SK-N-SH treated with all-trans-retinoic acid at 6 μM for 48 hours (cell line): ENCODE measurements around the gene SHISA4.

Experiments used
- ATAC-seq: fragments of 200-7000 bp; cut with Tn5 transposase; 3 replicates; pipeline ENCODE4 v1.9.1; 2020; ENCODE audit warnings: mild to moderate bottlenecking, moderate library complexity
- BACH2 ChIP-seq: fragments of 250-450 bp; sonication (Bioruptor Pico); IDR thresholded peaks from 2 replicates; pipeline ENCODE4 v1.9.0; 2021; ENCODE audit warnings: mild to moderate bottlenecking, borderline replicate concordance
- CSDC2 ChIP-seq: fragments of 250-450 bp; sonication (Bioruptor Pico); IDR thresholded peaks from 2 replicates; pipeline ENCODE4 v1.5.0; 2020; ENCODE audit warnings: mild to moderate bottlenecking, moderate library complexity
- ESRRG ChIP-seq: fragments of 250-450 bp; sonication (Bioruptor Pico); IDR thresholded peaks from 2 replicates; pipeline ENCODE4 v1.6.1; 2021; ENCODE audit warnings: mild to moderate bottlenecking
- GLIS3 ChIP-seq: fragments of 250-450 bp; sonication (Bioruptor Pico); IDR thresholded peaks from 2 replicates; pipeline ENCODE4 v1.5.0; 2020; ENCODE audit warnings: mild to moderate bottlenecking, moderate library complexity
- OSR1 ChIP-seq: fragments of 250-450 bp; sonication (Bioruptor Pico); IDR thresholded peaks from 2 replicates; pipeline ENCODE4 v1.8.0; 2022; ENCODE audit warnings: moderate library complexity, mild to moderate bottlenecking, inconsistent platforms
- PATZ1 ChIP-seq: fragments of 250-450 bp; sonication (Bioruptor Pico); IDR thresholded peaks from 2 replicates; pipeline ENCODE4 v1.8.0; 2020; ENCODE audit warnings: mild to moderate bottlenecking, moderate library complexity, borderline replicate concordance
- PPARA ChIP-seq: fragments of 250-450 bp; sonication (Bioruptor Pico); IDR thresholded peaks from 2 replicates; pipeline ENCODE4 v1.5.0; 2020; ENCODE audit warnings: mild to moderate bottlenecking, borderline replicate concordance
- RARB ChIP-seq: fragments of 250-450 bp; sonication (Bioruptor Pico); IDR thresholded peaks from 2 replicates; pipeline ENCODE4 v1.8.0; 2021; ENCODE audit warnings: mild to moderate bottlenecking, moderate library complexity
- TCF4 ChIP-seq: fragments of 250-450 bp; sonication (Bioruptor Pico); IDR thresholded peaks from 2 replicates; pipeline ENCODE4 v1.8.0; 2021; ENCODE audit warnings: mild to moderate bottlenecking, moderate library complexity, borderline replicate concordance
- TOX ChIP-seq: fragments of 250-450 bp; sonication (Bioruptor Pico); IDR thresholded peaks from 2 replicates; pipeline ENCODE4 v1.8.0; 2021; ENCODE audit warnings: mild to moderate bottlenecking, moderate library complexity, borderline replicate concordance
- TSHZ2 ChIP-seq: fragments of 250-450 bp; sonication (Bioruptor Pico); IDR thresholded peaks from 2 replicates; pipeline ENCODE4 v1.5.0; 2020; ENCODE audit warnings: mild to moderate bottlenecking, moderate library complexity
- ZC3H10 ChIP-seq: fragments of 250-450 bp; sonication (Bioruptor Pico); IDR thresholded peaks from 2 replicates; pipeline ENCODE4 v1.5.1; 2021; ENCODE audit warnings: mild to moderate bottlenecking, moderate library complexity
- ZFP3 ChIP-seq: fragments of 250-450 bp; sonication (Bioruptor Pico); IDR thresholded peaks from 2 replicates; pipeline ENCODE4 v1.5.0; 2020; ENCODE audit warnings: mild to moderate bottlenecking, moderate library complexity
- ZFP30 ChIP-seq: fragments of 450-650 bp; formaldehyde crosslinking; IDR thresholded peaks from 2 replicates; pipeline ENCODE4 v1.5.0; 2022; ENCODE audit warnings: mild to moderate bottlenecking, moderate library complexity
- ZNF565 ChIP-seq: fragments of 450-650 bp; formaldehyde crosslinking; conservative IDR thresholded peaks from 2 replicates; pipeline ENCODE4 v1.5.0; 2020; ENCODE audit warnings: low read depth, mild to moderate bottlenecking, moderate library complexity
- ZNF70 ChIP-seq: fragments of 450-650 bp; formaldehyde crosslinking; IDR thresholded peaks from 2 replicates; pipeline ENCODE4 v1.5.0; 2020; ENCODE audit warnings: mild to moderate bottlenecking, moderate library complexity
- ZNF8 ChIP-seq: fragments of 450-650 bp; formaldehyde crosslinking; IDR thresholded peaks from 2 replicates; pipeline ENCODE4 v1.5.0; 2020; ENCODE audit warnings: mild to moderate bottlenecking, moderate library complexity
- TF ChIP-seq, protein P1 (sequence below): fragments of 250-450 bp; sonication (Bioruptor Pico); IDR thresholded peaks from 2 replicates; pipeline ENCODE4 v1.8.0; 2021; ENCODE audit warnings: low read depth, mild to moderate bottlenecking, moderate library complexity, borderline replicate concordance

SHISA4 gene

DNA sequence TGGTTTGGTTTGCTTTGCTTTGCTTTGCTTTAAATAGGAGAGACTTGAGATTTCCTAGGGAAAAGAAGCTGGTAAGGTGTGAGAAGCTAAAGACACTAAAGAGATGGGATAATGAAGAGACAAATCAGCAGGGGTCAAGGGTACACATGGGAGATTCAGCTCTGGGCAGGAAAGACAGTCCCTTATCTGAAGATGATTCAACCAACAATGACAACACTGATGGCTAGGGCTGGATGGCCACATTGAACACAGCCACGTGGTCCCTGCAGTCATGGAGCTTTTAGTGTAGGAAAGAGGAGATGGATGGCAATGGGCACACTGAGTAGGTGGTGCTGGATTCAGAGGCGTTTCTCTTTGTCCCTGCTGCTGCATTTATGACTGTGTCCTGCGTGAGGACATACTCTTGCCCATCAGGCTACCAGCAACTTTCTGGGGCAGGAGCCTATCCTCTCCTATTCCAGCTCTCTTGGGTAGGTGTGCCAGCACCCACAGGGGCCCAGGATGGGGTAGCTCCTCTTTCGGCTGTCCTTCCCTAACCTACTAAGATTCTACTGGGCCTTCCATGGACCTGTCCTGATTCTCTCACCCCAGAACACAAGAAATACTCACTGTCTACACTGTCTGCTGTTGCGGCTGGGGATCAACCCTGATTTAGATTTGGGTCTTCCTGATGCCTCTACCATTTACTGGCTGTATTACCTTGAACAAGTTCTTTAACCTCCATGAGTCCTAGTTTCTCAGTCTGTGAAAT, 1.4 kb upstream of the SHISA4 start:
- no peak for ATAC-seq
- no peak for TF ChIP-seq ZFP30
- no peak for TF ChIP-seq ESRRG (CRISPR knock-in tag)
- TF ChIP-seq TSHZ2 (CRISPR knock-in tag): no peak
- no peak for TF ChIP-seq PPARA (CRISPR knock-in tag)
- no peak for TF ChIP-seq GLIS3 (CRISPR knock-in tag)
- TF ChIP-seq, protein P1, sequence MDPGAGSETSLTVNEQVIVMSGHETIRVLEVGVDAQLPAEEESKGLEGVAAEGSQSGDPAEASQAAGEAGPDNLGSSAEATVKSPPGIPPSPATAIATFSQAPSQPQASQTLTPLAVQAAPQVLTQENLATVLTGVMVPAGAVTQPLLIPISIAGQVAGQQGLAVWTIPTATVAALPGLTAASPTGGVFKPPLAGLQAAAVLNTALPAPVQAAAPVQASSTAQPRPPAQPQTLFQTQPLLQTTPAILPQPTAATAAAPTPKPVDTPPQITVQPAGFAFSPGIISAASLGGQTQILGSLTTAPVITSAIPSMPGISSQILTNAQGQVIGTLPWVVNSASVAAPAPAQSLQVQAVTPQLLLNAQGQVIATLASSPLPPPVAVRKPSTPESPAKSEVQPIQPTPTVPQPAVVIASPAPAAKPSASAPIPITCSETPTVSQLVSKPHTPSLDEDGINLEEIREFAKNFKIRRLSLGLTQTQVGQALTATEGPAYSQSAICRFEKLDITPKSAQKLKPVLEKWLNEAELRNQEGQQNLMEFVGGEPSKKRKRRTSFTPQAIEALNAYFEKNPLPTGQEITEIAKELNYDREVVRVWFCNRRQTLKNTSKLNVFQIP (CRISPR knock-in tag): no peak
- no peak for TF ChIP-seq CSDC2 (CRISPR knock-in tag)
- no peak for TF ChIP-seq OSR1

- ATAC-seq: no peak; the same call in 2 of the 3 replicates
- TF ChIP-seq PATZ1 (no peak), CSDC2 (CRISPR knock-in tag) (no peak), ZFP3 (CRISPR knock-in tag) (no peak), ZNF8 (CRISPR knock-in tag) (no peak), ZC3H10 (no peak), ZNF565 (CRISPR knock-in tag) (no peak), TCF4 (CRISPR knock-in tag) (no peak), ZNF70 (CRISPR knock-in tag) (no peak)
Measured at GRCh38 chr1:201889090-201889968, 631 bp downstream of the SHISA4 start.

GRCh38 chr1:201890223-201890622, 1.5 kb downstream of the SHISA4 start:
- TF ChIP-seq TOX (CRISPR knock-in tag) (no peak), RARB (CRISPR knock-in tag) (no peak), TCF4 (CRISPR knock-in tag) (no peak)
- TF ChIP-seq, protein P1 (CRISPR knock-in tag): no peak
- TF ChIP-seq, all 23 proteins: peak for 0
- no peak for ATAC-seq

DNA sequence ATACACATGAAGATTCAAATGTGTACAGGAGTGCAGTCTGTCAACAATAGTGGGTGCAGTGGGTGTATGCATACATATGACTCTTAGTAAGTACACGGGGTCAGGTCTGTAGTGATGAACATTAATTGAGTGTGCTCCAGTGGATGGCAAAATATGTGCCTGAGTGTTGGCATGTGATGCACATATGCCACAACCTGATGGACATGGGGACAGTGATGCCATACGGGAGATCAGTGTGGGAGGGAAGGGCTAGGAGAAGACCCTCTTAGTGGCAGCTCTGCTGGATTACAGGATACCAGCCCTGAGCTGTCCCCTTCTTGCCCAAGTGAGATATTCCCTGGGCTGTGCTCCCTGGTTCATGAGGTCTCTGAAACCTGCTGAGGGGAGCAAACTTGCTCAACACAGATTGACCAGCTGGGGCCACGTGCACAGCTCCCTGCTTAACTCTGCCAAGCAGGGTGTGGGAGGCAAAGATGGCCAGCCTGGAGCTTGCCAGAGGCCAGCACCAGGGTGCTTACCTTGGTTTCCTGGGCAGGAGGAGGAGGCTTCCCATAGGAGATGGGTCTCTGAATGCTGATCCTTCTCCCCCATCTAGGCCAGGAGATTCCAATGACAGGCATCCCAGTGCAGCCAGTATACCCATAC, 2.2 kb downstream of the SHISA4 start:
- no peak for TF ChIP-seq BACH2 (CRISPR knock-in tag)
- no peak for TF ChIP-seq ZFP3 (CRISPR knock-in tag)
- TF ChIP-seq PATZ1: no peak
- TF ChIP-seq PPARA (CRISPR knock-in tag): no peak
- TF ChIP-seq ZC3H10: no peak
- ATAC-seq: no peak
